HS-27A (cell line): ENCODE data around the gene BRAP.
A peak's percentile ranks its signal among the peaks of the same experiment; 100 is the strongest.
"Not testable (repeated sequence)": the region's sequence is repeated elsewhere in the genome, so short reads cannot be mapped to it uniquely, and the experiment has no call there.

Source experiments
- DNase-seq: peaks from one replicate; pipeline ENCODE4 v3.0.0-alpha.2; 2012; ENCODE audit warnings: low read depth, missing footprints

Gene BRAP

GRCh38 chr12:111685811-111686573 is at the start of gene BRAP, which contains the start of gene ACAD10:
Gene BRAP (minus strand): TSS chr12:111685956. CDS start chr12:111685792, 164 bp downstream.
Gene ACAD10 (plus strand): TSS chr12:111686053. CDS start chr12:111692710, 6,657 bp downstream.
- peak; percentile 80 for DNase-seq

GRCh38 chr12:111733340-111733915 is 47.7 kb upstream of the BRAP start:
- no peak for DNase-seq

- DNase-seq = no peak
Observed at GRCh38 chr12:111732786-111733185, 47.0 kb upstream of the BRAP start.

GRCh38 chr12:111730420-111730819 is 44.7 kb upstream of the BRAP start:
- no peak for DNase-seq

GRCh38 chr12:111728795-111729194 is 43.0 kb upstream of the BRAP start:
- no peak for DNase-seq

- DNase-seq = not testable (repeated sequence)
Observed at GRCh38 chr12:111723646-111724360, 38.0 kb upstream of the BRAP start.

- no peak for DNase-seq
Observed at GRCh38 chr12:111720457-111720856, 34.7 kb upstream of the BRAP start.

- not testable (repeated sequence) for DNase-seq
Observed at GRCh38 chr12:111719316-111719715, 33.6 kb upstream of the BRAP start.

- DNase-seq = no peak
Observed at GRCh38 chr12:111715279-111715678, 29.5 kb upstream of the BRAP start.

GRCh38 chr12:111706145-111706544 is 20.4 kb upstream of the BRAP start:
- no peak for DNase-seq

- DNase-seq = no peak
Observed at GRCh38 chr12:111705672-111706071, 19.9 kb upstream of the BRAP start.

- DNase-seq = no peak
Observed at GRCh38 chr12:111699962-111700361, 14.2 kb upstream of the BRAP start.

GRCh38 chr12:111693818-111694217 is 8.1 kb upstream of the BRAP start:
- DNase-seq = no peak

GRCh38 chr12:111692575-111693210 is 6.9 kb upstream of the BRAP start:
- DNase-seq = no peak

- no peak for DNase-seq
Observed at GRCh38 chr12:111691262-111691661, 5.5 kb upstream of the BRAP start.

GRCh38 chr12:111687952-111688351 is 2.2 kb upstream of the BRAP start:
- no peak for DNase-seq

- no peak for DNase-seq
Observed at GRCh38 chr12:111687255-111687654, 1.5 kb upstream of the BRAP start.

GRCh38 chr12:111686574-111687105 is 884 bp upstream of the BRAP start:
- no peak for DNase-seq

GRCh38 chr12:111685322-111685810 is 390 bp downstream of the BRAP start:
- DNase-seq = no peak

- not testable (repeated sequence) for DNase-seq
Observed at GRCh38 chr12:111684485-111685198, 1.1 kb downstream of the BRAP start.

GRCh38 chr12:111677186-111677585 is 8.6 kb downstream of the BRAP start:
- DNase-seq = no peak
